Smooth muscle cell of the brain vasculature (primary cell): ENCODE data around the gene MRPS26.
"Not testable (repeated sequence)": the region's sequence is repeated elsewhere in the genome, so short reads cannot be mapped to it uniquely, and the experiment has no call there.

Experiments
- DNase-seq: peaks from one replicate; pipeline ENCODE4 v3.0.0-alpha.2; 2012; ENCODE audit warnings: low read depth, low spot score

The MRPS26 gene

GRCh38 chr20:3074812-3075211, 29.0 kb downstream of the MRPS26 start:
- no peak for DNase-seq

- not testable (repeated sequence) for DNase-seq
Observed at GRCh38 chr20:3075315-3075714, 29.5 kb downstream of the MRPS26 start.

- no peak for DNase-seq
Observed at GRCh38 chr20:3077618-3078134, 31.8 kb downstream of the MRPS26 start.

- no peak for DNase-seq
Observed at GRCh38 chr20:3080939-3081388, 35.1 kb downstream of the MRPS26 start.

GRCh38 chr20:3081641-3082040, 35.8 kb downstream of the MRPS26 start:
- DNase-seq, result no peak

- no peak for DNase-seq
Observed at GRCh38 chr20:3082306-3082951, 36.6 kb downstream of the MRPS26 start.

GRCh38 chr20:3082955-3083952, 37.4 kb downstream of the MRPS26 start:
- DNase-seq, result no peak

GRCh38 chr20:3084283-3084985, 38.6 kb downstream of the MRPS26 start, which contains the start of gene AVP:
Gene AVP (minus strand): TSS chr20:3084724. CDS start chr20:3084674, 50 bp downstream.
- DNase-seq, result no peak

- no peak for DNase-seq
Observed at GRCh38 chr20:3084986-3085360, 39.1 kb downstream of the MRPS26 start.

GRCh38 chr20:3085571-3086072, 39.8 kb downstream of the MRPS26 start:
- DNase-seq, result no peak

GRCh38 chr20:3088031-3088430, 42.2 kb downstream of the MRPS26 start:
- DNase-seq, result no peak

- DNase-seq, result no peak
Observed at GRCh38 chr20:3090565-3090964, 44.7 kb downstream of the MRPS26 start.

GRCh38 chr20:3092611-3093379, 46.9 kb downstream of the MRPS26 start:
- DNase-seq, result no peak

GRCh38 chr20:3093861-3094361, 48.1 kb downstream of the MRPS26 start:
- no peak for DNase-seq

- no peak for DNase-seq
Observed at GRCh38 chr20:3094848-3095629, 49.2 kb downstream of the MRPS26 start.
